DMS53 (cell line): ENCODE data around the gene MEI4.
"Not testable (repeated sequence)": the region's sequence is repeated elsewhere in the genome, so short reads cannot be mapped to it uniquely, and the experiment has no call there.

Experiments used
- DNase-seq: peaks from one replicate; lab custom pipeline; 2025; lab: John Stamatoyannopoulos, UW

MEI4 gene, protein sequence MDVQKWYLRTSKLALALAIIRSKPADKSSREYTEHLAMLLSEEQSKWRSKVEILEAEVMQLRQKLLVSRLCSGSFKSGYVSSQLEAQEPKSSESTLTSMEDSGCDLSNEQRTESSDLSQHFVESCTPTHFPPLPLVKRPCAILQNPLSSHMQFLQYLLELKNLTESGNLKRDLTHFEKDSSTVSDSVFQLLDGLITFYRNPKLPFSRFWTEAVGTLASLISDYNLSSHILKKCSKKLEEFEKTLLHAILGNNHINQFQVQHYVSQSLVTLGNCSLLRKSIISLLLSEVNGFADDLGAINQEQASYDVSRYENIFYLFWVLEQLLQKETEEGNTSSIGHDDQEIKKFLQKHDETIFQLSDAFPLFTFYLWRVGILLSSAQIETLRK

DNA sequence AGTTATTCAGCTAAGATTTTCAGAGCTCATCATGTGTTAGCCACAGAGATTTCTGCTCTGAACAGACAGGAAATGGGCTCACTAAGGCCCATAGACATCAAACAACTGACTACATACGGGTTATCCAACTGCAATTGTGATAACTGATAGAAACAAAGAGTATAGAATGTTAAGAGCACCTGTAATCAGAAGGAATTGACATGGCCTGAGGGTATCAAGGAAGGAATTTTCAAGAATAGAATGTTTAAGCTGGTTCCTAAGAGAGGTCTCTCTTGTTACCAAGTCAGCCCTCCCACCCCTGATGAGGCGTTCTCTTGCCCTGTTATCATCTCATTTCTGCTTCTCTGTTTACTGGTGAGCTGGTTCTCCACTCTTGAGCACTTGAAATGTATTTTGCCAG, at the start of gene MEI4:
Gene MEI4, plus strand, starts transcription at position 301 of the 400 bp plus-strand sequence. CDS start 37,633 bp downstream, outside the sequence.
- no peak for DNase-seq

DNA sequence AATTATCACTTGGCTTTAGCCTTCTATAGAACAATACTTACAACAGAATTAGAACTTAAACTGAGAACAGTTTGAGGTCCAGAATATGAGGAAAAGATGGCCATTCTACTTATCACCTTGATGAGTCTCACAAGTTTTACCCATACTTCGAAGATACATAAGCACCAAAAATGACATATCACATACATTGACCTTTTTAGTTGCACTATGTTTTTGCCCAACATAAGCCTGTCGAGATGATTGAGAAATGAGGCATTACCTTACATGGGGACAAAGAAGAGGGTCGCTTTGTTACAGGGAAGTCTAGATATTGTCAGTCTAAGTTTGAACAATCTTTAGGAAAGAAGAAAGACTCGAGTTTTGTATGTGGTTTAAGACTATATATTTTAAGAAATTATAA, 48.4 kb upstream of the MEI4 start:
- no peak for DNase-seq

DNA sequence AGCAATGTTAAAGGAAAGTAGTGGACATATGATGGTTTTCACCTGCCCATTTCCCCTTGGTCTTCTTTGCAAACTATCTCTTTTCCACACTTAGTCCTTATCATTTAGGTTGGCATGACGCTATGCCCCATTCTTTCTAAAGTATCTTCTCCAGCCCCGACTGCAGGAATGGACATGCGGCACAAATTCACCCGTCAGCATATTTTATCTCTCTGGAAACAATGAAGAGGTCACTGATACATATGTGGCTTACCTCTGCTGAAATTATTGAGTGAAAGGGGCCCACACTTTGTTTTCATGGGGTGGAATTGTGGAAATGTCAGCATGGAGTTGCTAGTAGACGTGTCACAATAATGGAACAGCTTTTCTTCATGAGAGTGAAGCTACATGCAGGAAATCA, 45.8 kb upstream of the MEI4 start:
- DNase-seq: no peak

DNA sequence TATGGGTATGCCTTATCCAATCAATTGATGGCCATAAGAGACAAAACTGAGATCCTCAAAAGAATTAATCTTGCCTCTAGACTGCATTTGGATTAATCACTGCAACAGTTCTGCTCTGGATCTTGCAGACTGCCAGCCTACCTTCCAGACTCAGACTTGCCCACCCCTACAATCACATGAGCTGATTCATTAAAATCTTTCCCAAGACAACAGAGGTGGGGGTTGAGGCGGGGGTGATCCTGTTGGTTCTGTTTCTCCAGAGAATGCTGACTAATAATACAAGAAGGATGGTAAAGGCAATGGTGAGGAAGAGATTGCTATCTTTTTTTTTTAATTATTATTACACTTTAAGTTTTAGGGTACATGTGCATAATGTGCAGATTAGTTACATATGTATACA, 43.7 kb upstream of the MEI4 start:
- no peak for DNase-seq

DNA sequence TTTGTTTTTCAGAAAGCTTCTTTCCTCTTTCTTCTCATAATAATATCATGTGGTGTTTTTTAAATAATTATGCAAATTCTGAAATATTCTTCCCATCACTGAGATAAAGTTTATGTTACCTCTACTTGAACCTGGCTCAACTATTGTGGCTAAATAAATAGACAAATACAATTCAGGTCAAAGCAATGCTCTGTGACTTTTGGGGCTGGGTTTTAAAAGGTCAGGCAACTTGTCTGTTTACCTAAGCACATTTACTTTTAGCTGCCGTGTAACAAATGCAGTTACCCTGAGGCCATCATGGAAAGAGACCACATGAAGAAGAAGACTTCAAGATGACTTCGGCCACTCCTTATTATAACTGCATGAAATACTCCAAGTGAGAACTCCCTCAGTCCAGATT, 33.7 kb upstream of the MEI4 start:
- DNase-seq: no peak

DNA sequence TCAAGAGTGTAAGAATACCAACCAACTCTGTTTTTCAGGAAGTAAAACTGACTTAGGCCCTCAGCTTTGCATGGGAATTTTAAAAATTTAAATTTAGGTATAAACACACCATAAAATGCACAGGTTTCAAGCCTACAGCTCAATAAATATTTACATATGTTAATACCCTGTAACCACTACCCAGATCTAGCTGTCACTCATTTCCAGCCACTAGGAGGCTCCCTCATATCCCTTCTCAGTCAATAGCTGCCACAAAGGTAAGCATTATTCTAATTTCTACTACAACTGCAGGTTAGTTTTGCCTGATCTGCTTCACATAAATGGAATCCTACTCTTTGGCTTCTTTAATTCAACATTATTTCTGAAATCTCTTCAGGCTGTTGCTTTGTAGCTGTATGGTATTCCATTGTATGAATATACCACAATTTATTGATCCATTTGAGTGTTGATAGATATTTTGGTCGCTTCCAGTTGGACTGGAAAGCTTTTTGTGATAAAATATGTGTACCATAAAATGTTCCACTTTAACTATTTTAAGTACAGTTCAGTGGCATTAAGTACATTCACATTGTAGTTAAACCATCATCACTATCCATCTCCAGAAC, 32.5 kb upstream of the MEI4 start:
- peak; percentile 67 for DNase-seq

DNA sequence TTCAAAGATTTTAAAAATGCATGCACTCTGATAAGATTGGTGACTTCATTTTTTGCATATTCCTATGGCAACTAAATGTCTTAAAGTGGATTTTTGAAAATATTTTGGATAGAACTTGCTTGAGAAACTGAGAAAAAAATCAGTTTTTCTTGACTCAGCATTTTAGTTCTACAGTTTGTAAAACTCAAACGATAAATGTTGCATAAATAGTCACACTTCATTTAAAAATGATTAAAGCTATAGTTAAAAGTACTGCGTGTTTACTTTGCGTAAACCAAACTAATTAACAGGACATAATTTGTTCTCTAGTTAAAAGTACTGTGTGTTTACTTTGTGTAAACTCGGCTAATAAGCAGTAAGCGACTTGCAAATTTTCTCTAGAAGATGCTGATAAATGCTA, 28.3 kb upstream of the MEI4 start:
- no peak for DNase-seq

DNA sequence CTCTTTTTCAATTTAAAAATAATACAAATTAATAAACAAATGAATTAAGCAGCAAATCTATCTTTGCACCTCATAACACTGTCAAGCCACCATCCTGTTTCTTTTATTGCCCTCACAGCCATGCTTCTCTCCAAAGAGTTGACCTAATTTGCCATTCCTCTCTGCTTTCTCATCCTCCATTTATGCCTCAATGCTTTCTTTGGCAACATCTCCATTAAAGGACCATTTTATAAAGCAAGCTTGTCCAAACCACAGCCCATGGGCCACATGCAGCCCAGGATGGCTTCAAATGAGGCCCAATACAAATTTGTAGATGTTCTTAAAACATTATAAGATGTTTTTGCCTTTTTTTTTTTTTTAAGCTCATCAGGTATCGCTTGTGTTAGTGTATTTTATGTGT, 26.4 kb upstream of the MEI4 start:
- no peak for DNase-seq

DNA sequence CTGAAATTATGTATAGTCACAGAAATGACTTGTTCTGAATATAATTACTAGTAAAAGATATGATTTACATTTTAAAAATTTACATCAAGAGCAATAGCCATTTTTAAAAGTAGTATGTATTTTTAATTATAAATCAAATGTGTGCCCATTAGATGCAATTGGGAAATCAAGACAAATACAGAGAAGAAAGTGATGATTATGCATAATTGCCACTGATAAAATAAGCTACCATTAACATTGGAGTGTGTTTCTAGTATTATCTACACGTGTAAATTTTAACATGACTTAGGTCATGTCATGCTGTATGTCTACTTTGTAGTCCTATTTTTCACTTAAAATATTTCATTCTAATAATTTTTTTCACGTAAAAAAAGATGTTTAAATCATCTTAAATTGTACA, 22.8 kb upstream of the MEI4 start:
- DNase-seq: no peak

DNA sequence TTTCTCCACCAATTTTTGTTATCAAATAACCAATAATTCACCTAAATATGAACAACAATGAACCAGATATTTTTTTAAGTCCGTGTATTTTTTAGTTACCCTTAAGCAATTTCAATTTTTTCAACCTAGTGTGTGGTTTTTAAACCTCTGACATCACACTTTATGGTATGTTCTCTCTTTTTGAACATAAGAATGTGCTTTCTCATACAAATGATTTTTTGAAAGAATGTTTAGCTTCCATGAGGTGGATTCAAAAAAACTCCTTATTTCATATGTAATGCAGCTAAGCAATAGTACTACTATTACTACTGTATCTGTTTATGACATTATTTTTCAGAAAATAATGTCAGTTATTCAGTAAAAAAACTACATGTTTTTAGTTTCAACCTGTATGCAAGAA, 19.4 kb upstream of the MEI4 start:
- no peak for DNase-seq

DNA sequence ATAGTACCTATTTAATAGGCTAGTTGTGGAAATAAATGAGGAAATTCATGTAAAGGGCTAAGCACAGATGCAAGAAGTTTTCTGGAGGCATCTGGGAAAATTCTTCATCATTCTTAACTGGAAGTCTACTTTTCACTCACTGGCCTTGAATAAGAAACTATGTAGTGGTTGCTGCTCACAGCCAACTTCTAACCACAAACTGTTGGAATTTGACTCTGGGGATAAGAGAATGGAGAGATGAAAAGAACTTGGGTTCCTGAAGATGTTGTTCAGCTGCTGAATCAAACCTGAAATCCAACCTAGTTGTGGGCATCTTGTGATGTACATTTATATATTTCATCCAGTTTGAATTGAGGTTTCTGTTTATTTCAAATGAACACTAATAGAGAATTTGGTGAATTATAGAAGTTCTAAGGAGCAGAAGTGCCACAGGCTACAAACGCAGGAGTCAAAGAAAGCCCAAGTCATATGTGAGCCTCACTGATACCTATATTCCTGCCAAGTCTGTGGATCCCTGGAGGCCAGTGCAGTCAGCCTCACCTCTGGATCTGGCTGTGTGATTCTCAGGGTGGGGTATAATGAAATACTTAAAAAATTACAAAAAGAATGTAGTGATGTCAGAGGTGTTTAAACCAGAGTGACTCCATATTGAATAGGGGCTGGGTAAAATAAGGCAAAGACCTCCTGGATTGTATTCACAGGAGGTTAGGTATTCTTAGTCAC, 18.7 kb upstream of the MEI4 start:
- DNase-seq: no peak

DNA sequence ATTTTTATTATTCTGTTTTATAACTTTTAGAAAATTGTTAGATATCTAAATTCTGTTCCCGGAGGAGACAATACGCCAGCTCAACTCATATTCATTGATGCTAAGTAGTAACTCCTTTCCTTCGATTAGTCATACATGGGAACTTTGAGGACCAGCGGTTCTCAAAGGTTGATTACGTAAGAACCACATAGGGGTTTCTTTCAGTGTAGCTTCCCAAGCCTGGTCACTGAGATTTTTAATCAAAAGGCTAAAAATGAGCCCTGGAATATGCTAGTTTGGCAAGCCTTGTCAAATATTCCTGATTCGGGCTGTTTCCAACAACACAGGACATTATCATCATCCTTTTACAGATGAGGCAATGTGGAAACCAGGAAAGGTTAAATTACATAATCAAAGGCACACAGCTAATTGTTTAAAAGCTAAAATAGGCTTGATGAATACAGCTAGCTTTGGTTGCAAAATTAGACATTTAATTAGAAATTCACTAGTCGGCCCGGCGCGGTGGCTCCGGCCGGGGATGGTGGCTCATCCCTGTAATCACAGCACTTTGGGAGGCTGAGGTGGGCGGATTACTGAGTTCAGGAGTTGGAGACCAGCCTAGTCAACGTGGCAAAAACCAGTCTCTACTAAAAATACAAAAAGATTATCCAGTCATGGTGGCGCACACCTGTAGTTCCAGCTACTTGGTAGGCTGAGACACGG, 14.6 kb upstream of the MEI4 start:
- DNase-seq: no peak

DNA sequence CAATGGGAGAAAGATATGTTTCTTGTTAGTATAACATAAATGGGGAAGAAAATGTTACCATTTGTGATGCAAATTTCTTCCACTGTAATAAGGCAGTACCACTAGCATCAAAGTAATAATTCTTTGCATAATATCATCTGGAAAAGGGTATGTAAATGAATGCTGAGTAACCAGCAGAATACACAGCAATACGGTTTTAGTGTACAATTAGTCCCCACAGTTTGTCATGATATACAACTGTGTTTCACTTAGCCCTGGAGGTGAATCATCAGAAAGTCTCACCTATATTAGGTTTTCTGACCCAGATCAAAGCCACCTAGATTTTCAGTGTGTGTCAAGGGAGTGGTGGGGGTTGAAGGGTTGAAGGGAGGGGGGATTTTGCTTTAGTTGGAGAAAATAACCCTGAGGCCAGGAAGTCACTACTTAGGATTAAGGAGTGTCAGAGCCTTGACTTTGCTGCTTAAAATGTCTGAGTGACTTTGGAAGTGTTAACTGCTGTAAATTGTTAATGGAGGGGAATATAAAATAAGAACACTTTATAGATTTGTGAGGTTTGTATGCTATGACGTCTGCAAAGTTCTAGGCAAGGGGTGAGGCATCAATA, 8.6 kb upstream of the MEI4 start:
- no peak for DNase-seq

DNA sequence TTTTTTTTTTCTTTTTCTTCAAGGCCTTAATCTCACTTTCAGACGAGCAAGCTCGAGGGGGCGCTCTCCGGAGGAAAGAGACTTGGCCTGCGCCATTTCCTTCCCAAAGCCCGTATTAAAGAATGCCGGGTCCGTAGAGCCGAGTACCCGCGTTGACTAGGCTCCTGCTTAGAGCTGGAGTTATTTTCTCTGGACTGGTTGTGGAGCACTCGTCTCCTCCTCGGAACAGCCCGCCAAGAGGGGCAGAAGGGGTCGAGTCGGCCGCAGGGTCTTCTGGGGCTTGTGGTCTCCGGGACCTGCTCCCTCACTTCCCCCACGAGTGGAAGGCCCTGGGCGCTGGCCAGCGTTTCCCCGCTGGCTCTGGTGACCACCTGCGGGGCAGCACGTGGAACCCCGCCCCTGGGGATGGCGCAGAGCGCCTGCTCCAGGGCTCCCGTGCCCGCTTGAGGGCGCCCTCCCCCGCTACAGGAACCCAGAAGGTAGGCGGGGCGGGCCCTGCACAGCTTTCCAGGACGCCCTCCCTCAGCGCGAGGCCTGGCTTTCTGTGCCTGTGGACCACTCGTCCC, 2.7 kb upstream of the MEI4 start:
- DNase-seq: peak; percentile 86

DNA sequence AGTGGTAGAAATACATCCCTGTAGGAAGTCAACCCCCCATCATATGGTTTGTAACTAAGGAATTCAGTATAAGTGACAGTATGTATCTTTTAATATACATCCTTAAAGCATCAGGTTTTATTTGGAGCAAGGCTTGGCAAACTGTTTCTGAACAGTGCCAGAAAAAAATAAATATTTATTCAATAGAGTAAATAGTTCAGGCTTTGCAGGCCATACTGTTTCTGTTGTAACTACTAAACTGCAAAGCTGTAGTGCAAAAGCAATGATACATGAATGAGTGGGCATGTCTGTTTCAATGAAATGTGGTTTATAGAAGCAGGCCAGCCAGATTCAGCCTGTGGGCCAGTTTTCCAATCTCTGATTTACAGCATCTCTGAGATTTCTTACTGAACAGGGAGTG, 977 bp downstream of the MEI4 start:
- DNase-seq: peak; percentile 42

DNA sequence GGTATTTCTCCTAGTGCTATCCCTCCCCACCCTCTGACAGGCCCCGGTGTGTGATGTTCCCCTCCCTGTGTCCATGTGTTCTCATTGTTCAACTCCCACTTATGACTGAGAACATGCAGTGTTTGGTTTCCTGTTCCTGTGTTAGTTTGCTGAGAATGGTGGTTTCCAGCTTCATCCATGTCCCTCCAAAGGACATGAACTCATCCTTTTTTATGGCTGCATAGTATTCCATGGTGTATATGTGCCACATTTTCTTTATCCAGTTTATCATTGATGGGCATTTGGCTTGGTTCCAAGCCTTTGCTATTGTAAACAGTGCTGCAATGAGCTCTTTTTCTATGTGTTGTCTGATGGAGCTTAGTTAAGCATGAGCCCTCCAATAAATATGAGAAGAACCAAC, 2.2 kb downstream of the MEI4 start:
- not testable (repeated sequence) for DNase-seq

DNA sequence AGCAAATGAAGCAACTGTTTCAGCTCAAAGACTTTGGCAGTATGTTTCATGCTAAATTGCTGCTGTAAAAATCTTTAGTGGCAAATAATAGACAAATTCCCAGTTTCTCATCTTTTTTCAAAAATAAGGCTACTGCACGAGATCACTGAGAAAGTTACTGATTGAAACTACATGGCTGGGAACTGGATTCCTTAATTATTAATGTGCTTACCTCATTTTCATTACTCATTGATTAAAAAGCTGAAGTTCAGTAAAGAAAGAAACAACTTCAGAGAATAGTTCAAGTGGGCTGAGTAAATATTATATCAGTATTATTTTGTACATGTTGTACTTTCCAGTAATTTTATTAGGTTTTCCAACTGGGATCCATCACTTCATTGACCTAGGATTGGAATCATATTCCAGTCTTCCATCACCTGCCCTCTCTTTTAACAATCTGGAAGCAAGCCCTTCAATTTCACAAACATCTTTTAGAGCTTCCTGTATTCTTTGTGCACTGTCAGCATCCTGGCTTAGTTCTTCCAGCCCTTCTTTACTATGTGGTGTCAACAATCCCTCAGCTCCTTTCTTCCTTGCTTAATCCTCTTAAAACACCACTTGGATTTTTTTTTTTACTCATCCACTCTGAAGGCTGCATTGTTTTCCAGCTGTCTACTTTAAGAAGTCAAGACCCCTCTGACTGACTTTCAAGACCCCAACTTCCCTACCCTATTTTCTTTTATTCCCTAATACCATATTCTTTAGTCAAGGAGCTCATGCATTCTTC, 4.3 kb downstream of the MEI4 start:
- DNase-seq: no peak

DNA sequence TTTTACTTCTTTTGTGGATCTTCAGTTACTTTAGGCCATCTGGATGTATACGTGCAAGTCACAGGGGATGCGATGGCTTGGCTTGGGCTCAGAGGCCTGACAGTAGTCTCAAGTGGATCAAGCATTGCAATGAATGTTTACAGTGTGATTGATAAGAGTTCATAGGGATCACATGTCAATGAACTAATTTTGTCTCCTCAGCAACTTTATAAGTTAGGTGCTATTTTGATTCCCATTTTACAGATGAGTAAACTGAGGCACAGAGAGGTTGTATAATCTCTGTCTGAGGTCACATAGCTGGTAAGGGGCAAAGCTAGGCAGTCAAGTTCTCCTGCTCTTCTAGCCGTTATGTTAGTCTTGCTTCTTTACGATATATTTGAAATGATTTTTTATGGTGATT, 13.5 kb downstream of the MEI4 start:
- DNase-seq: no peak

DNA sequence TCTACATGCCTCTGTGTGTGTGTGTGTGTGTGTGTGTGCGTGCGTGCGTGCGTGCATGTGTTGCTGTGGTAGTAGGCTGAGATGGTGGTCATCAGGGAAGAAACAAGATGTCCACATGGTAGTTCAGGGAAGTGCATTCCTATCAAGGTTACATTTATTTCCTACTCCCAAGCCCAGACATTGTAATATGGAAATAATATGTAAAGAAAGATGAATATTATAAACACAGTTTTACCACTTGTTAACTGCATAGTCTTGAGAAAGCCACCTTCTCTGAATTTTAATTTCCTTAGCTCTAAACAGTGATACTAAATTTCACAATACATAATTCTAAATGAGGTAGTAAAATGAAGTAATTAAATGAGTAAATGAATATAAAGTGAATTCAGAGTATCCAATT, 14.0 kb downstream of the MEI4 start:
- no peak for DNase-seq

DNA sequence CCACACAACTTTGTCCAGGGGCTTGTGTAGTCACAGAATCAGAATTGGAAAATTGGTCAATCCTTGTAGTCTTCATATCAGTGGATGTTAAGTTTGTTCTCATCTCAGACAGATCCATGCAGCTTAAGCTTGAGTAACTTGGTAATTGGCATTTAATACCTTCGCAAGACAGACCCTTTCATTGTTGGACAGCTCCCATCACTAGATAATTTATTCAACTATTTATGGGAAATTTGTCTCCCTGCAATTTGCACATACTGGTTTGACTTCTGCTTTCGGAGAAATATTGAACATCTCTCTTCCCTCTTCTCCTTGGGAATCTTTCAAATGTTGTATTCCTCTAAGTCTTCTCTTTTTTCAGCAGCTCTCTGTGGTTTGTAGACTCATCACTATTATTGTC, 17.1 kb downstream of the MEI4 start:
- no peak for DNase-seq

DNA sequence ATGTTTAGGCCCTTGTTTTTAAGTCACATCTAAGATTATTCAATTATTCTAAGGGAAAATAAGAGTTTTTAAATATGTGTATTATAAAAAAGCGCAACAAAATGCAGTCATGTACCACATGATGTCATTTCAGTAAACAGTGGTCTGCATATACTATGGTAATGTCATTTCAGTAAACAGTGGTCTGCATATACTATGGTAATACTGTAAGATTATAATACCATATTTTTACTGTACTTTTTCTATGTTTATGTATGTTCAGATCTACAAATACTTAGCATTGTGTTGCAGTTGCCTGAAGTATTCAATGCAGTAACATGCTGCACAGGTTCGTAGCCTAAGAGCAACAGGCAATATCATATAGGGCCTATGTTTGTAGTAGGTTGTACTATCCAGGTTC, 21.4 kb downstream of the MEI4 start:
- DNase-seq: no peak
